Mammary epithelial cell (primary cell): Measurements from ENCODE around the gene DPYSL3.

Experiments
- EZH2 ChIP-seq: IDR thresholded peaks from 2 replicates; pipeline ENCODE4 v1.6.1; 2012; ENCODE audit warnings: low read length, inconsistent platforms, borderline replicate concordance
- TF ChIP-seq, protein P1 (sequence below), 2 donors: IDR thresholded peaks in 1 of 2; conservative IDR thresholded peaks in 1 of 2; 2 replicates each; pipeline ENCODE4 v1.5.1; 2011 to 2012; ENCODE audit warnings: inconsistent platforms in 2 of 2, low read length in 2 of 2, mild to moderate bottlenecking in 2 of 2, control low read depth in 1 of 2, low read depth in 1 of 2; ENCODE audit not compliant: insufficient read depth in 1 of 2; ENCODE audit errors: extremely low read depth in 1 of 2

DNA sequence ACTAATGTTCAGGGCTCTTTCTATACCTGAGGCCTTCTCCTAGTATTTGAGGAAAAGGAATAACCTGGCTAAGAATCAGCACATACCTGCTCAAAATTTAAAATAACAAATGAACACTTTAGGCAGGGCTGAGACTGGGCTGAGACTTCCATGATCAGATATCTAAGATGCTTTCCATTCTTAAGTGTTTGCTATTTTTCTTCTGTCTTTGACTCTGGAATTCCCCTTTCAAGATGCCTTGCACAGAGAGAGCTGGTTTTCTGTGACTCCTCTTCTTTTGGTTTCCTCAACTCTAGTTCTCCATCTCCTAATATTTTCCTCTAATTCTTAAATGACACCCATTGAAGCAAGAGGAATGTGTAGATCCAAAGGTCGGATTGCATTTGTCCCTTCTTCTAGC is 61.1 kb downstream of the DPYSL3 start:
- TF ChIP-seq, protein P1, sequence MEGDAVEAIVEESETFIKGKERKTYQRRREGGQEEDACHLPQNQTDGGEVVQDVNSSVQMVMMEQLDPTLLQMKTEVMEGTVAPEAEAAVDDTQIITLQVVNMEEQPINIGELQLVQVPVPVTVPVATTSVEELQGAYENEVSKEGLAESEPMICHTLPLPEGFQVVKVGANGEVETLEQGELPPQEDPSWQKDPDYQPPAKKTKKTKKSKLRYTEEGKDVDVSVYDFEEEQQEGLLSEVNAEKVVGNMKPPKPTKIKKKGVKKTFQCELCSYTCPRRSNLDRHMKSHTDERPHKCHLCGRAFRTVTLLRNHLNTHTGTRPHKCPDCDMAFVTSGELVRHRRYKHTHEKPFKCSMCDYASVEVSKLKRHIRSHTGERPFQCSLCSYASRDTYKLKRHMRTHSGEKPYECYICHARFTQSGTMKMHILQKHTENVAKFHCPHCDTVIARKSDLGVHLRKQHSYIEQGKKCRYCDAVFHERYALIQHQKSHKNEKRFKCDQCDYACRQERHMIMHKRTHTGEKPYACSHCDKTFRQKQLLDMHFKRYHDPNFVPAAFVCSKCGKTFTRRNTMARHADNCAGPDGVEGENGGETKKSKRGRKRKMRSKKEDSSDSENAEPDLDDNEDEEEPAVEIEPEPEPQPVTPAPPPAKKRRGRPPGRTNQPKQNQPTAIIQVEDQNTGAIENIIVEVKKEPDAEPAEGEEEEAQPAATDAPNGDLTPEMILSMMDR (conservative IDR thresholded peaks at IDR 0.05 in 1 of 2, IDR thresholded peaks at IDR 0.05 in 1 of 2; ENCODE audit: extremely low read depth in 1 of 2, insufficient read depth in 1 of 2, low read depth in 1 of 2, low read length in 2 of 2) = no peak
- no peak for TF ChIP-seq EZH2
